Neural progenitor cell (in vitro differentiated cells): Measurements from ENCODE around the gene VWA8. TPM values are rescaled to one million over a fixed set of nuclear protein-coding genes. Genes with fewer than 3 reads are reported as not detected.

Experiments used
- DNase-seq: peaks from one replicate; pipeline ENCODE4 v3.0.0-alpha.2; 2016; ENCODE audit warnings: low spot score
- H2AFZ ChIP-seq: fragments of 200-600 bp; sonication (generic); replicated peaks from 2 replicates; pipeline ENCODE4 v1.6.1; 2016; ENCODE audit warnings: antibody characterized with exemption
- H3F3A ChIP-seq: fragments of 200-600 bp; sonication (generic); 2 replicates; pipeline ENCODE4 v1.6.1; 2016; ENCODE audit warnings: antibody characterized with exemption, low read depth
- H3K27ac ChIP-seq: fragments of 200-600 bp; sonication (generic); 2 replicates; pipeline ENCODE4 v1.5.1; 2016; ENCODE audit warnings: mild to moderate bottlenecking
- H3K27me3 ChIP-seq: fragments of 200-600 bp; sonication (generic); 2 replicates; pipeline ENCODE4 v1.6.1; 2016; ENCODE audit warnings: mild to moderate bottlenecking, moderate library complexity
- H3K36me3 ChIP-seq: fragments of 200-600 bp; sonication (generic); 2 replicates; pipeline ENCODE4 v1.5.1; 2016
- H3K4me1 ChIP-seq: fragments of 200-600 bp; sonication (generic); 2 replicates; pipeline ENCODE4 v1.6.1; 2016; ENCODE audit warnings: mixed run types
- H3K4me2 ChIP-seq: fragments of 200-600 bp; sonication (generic); 2 replicates; pipeline ENCODE4 v1.6.1; 2016
- H3K4me3 ChIP-seq: fragments of 200-600 bp; sonication (generic); 2 replicates; pipeline ENCODE4 v1.5.1; 2016
- H3K79me2 ChIP-seq: fragments of 200-600 bp; sonication (generic); 2 replicates; pipeline ENCODE4 v1.6.1; 2016; ENCODE audit warnings: low read depth
- H3K9ac ChIP-seq: fragments of 200-600 bp; sonication (generic); 2 replicates; pipeline ENCODE4 v1.6.1; 2016
- H3K9me3 ChIP-seq: fragments of 200-600 bp; sonication (generic); 2 replicates; pipeline ENCODE4 v1.5.1; 2016; ENCODE audit warnings: low read depth
- H4K20me1 ChIP-seq: fragments of 200-600 bp; sonication (generic); 2 replicates; pipeline ENCODE4 v1.6.1; 2016; ENCODE audit warnings: low read depth
- H3K27ac Mint-ChIP-seq: 3 replicates; pipeline ENCODE4 v1.8.0; 2021; ENCODE audit warnings: mixed read lengths
- H3K27me3 Mint-ChIP-seq: 2 replicates; pipeline ENCODE4 v1.8.0; 2022; ENCODE audit warnings: low read depth, mild to moderate bottlenecking, inconsistent platforms, moderate library complexity, mixed read lengths; ENCODE audit not compliant: insufficient read depth
- H3K36me3 Mint-ChIP-seq: 3 replicates; pipeline ENCODE4 v1.8.0; 2021; ENCODE audit warnings: mixed read lengths
- H3K4me1 Mint-ChIP-seq: 3 replicates; pipeline ENCODE4 v1.8.0; 2021; ENCODE audit warnings: mixed read lengths
- H3K4me3 Mint-ChIP-seq: 3 replicates; pipeline ENCODE4 v1.8.0; 2021; ENCODE audit warnings: mild to moderate bottlenecking, moderate library complexity, mixed read lengths
- H3K9me3 Mint-ChIP-seq: 3 replicates; pipeline ENCODE4 v1.8.0; 2020; ENCODE audit warnings: mixed read lengths
- CTCF ChIP-seq: fragments of 200-600 bp; sonication (generic); IDR thresholded peaks from 2 replicates; pipeline ENCODE4 v1.5.1; 2017; ENCODE audit warnings: antibody characterized with exemption, mild to moderate bottlenecking
- EZH2 ChIP-seq: fragments of 200-600 bp; sonication (generic); IDR thresholded peaks from 2 replicates; pipeline ENCODE4 v1.6.1; 2017; ENCODE audit warnings: antibody characterized with exemption, mild to moderate bottlenecking, moderate library complexity
- EZH2phosphoT487 ChIP-seq: fragments of 200-600 bp; sonication (generic); IDR thresholded peaks from 2 replicates; pipeline ENCODE4 v1.6.1; 2017; ENCODE audit warnings: antibody characterized with exemption
- total RNA-seq: library from RNA; depleted of rRNA; stranded (reverse); fragments of >200 nt; gene quantifications from 2 replicates; pipeline ENCODE4 v1.2.3, GENCODE V29; 2015; ENCODE audit warnings: low replicate concordance

Gene VWA8
- total RNA-seq, 1 donor from 2014 or later: 12.6 TPM

- Histone ChIP-seq H3F3A (no peaks in the 10 kb centered on the region), H3K36me3 (peaks cover 4% of the 10 kb centered on the region), H4K20me1 (no peaks in the 10 kb centered on the region), H2AFZ (no peak overlapping the region), H3K4me1 (no peaks in the 10 kb centered on the region), H3K4me2 (no peak overlapping the region), H3K79me2 (no peaks in the 10 kb centered on the region), H3K9me3 (no peaks in the 10 kb centered on the region), H3K9ac (no peak overlapping the region), H3K4me3 (no peak overlapping the region), H3K27ac (no peak overlapping the region), H3K27me3 (no peaks in the 10 kb centered on the region)
- Mint-ChIP-seq H3K27me3 (peaks cover 2% of the 10 kb centered on the region), H3K27ac (no peak overlapping the region), H3K4me1 (no peaks in the 10 kb centered on the region), H3K4me3 (no peak overlapping the region), H3K9me3 (no peaks in the 10 kb centered on the region), H3K36me3 (peaks cover 9% of the 10 kb centered on the region)
- no peak for DNase-seq
- TF ChIP-seq CTCF (no peak), EZH2 (no peak), EZH2phosphoT487 (no peak)
These were observed 113.7 kb downstream of the VWA8 start for GRCh38 chr13:41847216-41847615.

GRCh38 chr13:41842036-41842620 lies 118.8 kb downstream of the VWA8 start:
- TF ChIP-seq CTCF: no peak
- no peak for TF ChIP-seq EZH2phosphoT487
- no peak for TF ChIP-seq EZH2
- no peaks in the 10 kb centered on the region for H3K27me3 ChIP-seq
- Mint-ChIP-seq H3K36me3 (peaks cover 10% of the 10 kb centered on the region), H3K9me3 (no peaks in the 10 kb centered on the region), H3K4me1 (no peaks in the 10 kb centered on the region), H3K4me3 (no peak overlapping the region), H3K27ac (no peak overlapping the region), H3K27me3 (no peaks in the 10 kb centered on the region)
- no peak overlapping the region for H3K4me2 ChIP-seq
- H2AFZ ChIP-seq: no peak overlapping the region
- H3K36me3 ChIP-seq: peaks cover 4% of the 10 kb centered on the region
- H3K79me2 ChIP-seq: no peaks in the 10 kb centered on the region
- no peaks in the 10 kb centered on the region for H3F3A ChIP-seq
- H3K4me1 ChIP-seq: no peaks in the 10 kb centered on the region
- no peak overlapping the region for H3K9ac ChIP-seq
- no peak overlapping the region for H3K27ac ChIP-seq
- H3K4me3 ChIP-seq: no peak overlapping the region
- no peaks in the 10 kb centered on the region for H4K20me1 ChIP-seq
- no peak for DNase-seq
- no peaks in the 10 kb centered on the region for H3K9me3 ChIP-seq

GRCh38 chr13:41837629-41838028 lies 123.3 kb downstream of the VWA8 start:
- H3K9me3 ChIP-seq: no peaks in the 10 kb centered on the region
- DNase-seq: no peak
- peaks cover 8% of the 10 kb centered on the region for H3K36me3 Mint-ChIP-seq
- H3K9me3 Mint-ChIP-seq: no peaks in the 10 kb centered on the region
- H3K9ac ChIP-seq: no peak overlapping the region
- no peaks in the 10 kb centered on the region for H3K79me2 ChIP-seq
- H3K4me1 ChIP-seq: no peaks in the 10 kb centered on the region
- no peaks in the 10 kb centered on the region for H4K20me1 ChIP-seq
- TF ChIP-seq CTCF (no peak), EZH2 (no peak), EZH2phosphoT487 (no peak)
- no peak overlapping the region for H3K4me3 Mint-ChIP-seq
- H3K4me1 Mint-ChIP-seq: no peaks in the 10 kb centered on the region
- no peak overlapping the region for H3K27ac Mint-ChIP-seq
- no peak overlapping the region for H3K27ac ChIP-seq
- H3F3A ChIP-seq: no peaks in the 10 kb centered on the region
- H2AFZ ChIP-seq: no peak overlapping the region
- no peaks in the 10 kb centered on the region for H3K27me3 ChIP-seq
- no peaks in the 10 kb centered on the region for H3K36me3 ChIP-seq
- no peak overlapping the region for H3K4me3 ChIP-seq
- no peak overlapping the region for H3K4me2 ChIP-seq
- H3K27me3 Mint-ChIP-seq: no peaks in the 10 kb centered on the region
